GM18507 (cell line): Measurements from ENCODE around the gene MXRA7.

Experiments used
- DNase-seq: peaks from one replicate; pipeline ENCODE4 v3.0.0; 2011; ENCODE audit warnings: low read depth; ENCODE audit not compliant: insufficient read length; ENCODE audit errors: extremely low spot score
- FAIRE-seq: peaks from 2 replicates; lab custom pipeline; 2011; peaks lifted over from hg19 to GRCh38; lab: Jason Lieb, UNC

MXRA7 gene

GRCh38 chr17:76635039-76635438, 75.7 kb downstream of the MXRA7 start:
- FAIRE-seq (no peak), DNase-seq (no peak)

GRCh38 chr17:76633628-76634328, 77.0 kb downstream of the MXRA7 start:
- FAIRE-seq (no peak), DNase-seq (no peak)

- no peak for DNase-seq
- FAIRE-seq: no peak
Measured at GRCh38 chr17:76631821-76632565, 78.8 kb downstream of the MXRA7 start.

- DNase-seq (no peak), FAIRE-seq (no peak)
Measured at GRCh38 chr17:76630151-76630550, 80.6 kb downstream of the MXRA7 start.
